Amniotic stem cell (primary cell): Measurements from ENCODE around the gene SLC22A1.
"Not testable (repeated sequence)": the region's sequence is repeated elsewhere in the genome, so short reads cannot be mapped to it uniquely, and the experiment has no call there.

ENCODE experiments used
- DNase-seq: peaks from one replicate; lab custom pipeline; 2025; lab: John Stamatoyannopoulos, UW

The SLC22A1 gene

DNA sequence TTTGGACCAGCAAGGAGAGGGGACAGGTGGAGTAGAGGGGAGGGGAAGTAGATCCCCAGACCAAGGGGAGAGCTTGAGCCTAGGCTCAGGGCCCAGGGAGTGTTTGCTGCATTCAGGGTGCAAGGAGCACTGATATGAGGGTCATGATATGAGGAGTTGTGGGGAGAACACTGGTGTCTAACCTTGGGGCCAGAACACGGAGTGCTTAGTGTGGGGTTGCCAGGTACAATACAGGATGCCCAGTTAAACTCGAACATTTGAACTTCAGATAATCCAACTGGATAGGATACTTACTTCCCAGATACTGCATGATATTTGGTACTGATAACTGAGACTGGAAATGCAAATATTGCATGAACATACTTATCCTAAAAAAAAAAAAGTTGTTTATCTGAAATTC is 2.4 kb downstream of the SLC22A1 start:
- DNase-seq: no peak

DNA sequence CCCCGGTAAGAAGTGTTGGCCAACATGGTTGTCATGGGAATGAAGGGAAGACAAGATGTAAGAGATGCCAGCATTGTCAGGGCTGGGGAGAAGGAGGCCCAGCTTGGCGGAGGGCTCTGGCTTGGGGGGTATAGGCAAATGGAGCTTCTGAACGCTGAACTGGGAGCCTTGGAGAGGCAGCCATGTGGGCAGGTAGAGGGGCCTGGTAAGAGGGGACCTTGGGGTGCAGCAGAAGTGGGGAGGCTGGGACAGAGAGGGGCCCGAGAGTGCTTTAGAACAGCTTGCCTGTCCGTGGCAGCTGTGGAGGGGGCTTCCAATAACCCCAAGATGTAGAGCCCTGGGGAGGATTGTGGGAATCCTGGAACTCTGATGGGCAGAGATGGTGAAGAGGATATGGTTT is 3.0 kb downstream of the SLC22A1 start:
- DNase-seq: no peak

DNA sequence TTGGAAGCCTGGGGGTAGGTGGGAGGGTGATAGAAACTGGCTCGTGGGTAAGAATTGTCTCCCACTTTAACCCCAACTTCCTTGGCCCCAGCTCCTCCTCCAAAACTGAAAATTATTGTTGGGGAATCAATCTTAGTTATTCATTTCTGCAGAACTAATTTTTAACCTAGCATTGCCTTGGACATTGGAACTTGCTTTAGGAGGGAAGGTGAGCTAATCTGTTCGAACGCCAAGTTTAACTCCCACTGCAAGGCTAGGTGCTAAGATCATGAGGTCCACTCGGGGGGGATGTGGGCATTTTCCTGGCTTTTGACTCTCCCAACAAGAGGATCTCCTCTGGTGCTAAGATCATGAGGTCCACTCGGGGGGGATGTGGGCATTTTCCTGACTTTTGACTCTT is 3.5 kb downstream of the SLC22A1 start:
- not testable (repeated sequence) for DNase-seq

DNA sequence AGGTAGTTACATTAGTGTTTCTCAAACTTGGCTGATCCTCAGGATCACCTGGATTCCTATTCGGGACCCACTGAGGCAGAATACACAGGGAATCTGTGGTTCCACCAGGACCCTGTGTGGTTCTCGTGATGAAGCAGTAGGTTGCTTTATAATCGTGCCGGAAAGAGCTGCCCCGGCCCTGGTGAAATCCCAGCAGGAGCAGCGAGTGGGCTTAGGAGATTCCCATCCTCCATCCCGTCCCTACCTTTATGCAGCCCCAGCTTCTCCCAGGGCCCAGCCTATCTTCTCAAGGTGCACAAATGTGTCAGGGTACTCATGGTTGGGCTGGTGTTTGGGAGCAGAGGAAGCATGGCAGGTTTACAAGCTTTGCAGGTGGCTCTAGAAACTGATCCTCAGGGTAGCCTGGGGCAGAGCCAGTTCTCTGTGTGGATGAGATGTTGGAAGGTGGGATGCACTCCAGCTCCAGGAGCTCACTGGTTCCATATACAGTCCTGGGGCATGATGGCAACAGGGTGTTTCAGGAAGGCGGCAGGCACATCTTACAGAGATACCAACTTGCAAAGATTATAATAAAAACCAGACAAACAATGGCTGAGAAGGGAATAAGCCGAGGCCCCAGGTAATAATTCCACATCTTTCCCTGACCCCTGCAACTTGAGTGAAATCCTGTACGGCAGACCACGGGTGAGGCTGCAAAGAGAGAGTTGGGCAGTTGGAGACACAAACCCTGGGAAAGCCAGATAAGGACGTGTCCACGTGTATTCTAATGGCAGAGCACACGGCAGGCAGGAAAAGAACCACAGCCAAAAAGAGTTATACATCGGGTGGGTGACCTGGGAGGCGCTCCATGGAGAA is 5.9 kb downstream of the SLC22A1 start:
- no peak for DNase-seq

DNA sequence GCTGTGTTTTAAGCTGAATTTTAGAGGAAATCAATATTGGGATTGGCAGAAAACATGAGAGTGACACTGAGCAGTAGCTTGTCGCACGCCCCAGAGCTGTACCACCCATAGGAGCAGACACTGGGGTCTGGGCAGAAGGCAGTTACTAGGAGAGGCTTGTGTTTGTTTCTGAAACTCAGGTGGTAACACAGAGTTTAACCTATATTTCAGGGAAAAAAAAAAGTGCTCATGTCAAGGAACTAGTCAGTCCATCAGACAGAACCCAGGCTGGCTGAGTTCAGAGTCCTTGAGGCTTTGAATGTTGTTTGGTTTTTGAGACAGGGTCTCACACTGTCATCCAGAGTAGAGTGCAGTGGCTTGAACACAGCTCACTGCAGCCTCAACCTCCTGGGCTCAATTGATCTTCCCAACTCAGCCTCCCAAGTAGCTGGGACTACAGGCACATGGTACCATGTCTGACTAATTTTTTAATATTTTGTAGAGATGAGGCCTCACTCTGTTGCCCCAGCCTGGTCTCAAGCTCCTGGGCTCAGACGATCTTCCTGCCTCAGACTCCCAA is 6.6 kb downstream of the SLC22A1 start:
- no peak for DNase-seq

DNA sequence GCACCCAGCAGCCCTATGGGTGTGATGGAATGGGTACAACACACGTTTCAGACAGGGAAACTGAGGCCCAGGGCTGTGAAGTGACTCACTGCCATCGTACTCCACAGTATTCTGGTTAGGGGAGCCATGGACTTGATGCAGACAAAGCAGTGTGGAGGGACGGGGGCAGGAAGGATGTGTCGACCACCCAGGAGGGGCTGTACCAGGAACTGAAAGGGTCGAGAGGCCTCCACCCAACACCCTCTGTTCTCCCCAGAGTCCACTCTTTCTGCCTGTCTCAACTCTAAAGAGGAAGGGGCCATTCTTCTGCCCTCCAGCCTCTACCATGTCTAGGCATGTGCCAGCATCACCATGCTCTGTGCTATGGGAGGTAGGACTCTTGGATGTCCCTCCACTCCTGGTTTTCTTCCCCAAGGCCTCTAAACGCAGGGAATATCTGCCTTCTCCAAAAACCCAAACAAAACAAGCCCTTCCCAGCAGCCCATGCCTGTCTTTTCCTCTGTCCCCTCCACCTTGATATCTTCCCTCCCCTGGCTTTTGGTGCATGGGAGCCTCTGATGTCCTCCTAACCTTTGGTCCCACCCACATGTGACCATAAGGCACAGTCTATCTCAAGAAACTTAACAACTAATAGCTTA is 7.4 kb downstream of the SLC22A1 start:
- DNase-seq: no peak

DNA sequence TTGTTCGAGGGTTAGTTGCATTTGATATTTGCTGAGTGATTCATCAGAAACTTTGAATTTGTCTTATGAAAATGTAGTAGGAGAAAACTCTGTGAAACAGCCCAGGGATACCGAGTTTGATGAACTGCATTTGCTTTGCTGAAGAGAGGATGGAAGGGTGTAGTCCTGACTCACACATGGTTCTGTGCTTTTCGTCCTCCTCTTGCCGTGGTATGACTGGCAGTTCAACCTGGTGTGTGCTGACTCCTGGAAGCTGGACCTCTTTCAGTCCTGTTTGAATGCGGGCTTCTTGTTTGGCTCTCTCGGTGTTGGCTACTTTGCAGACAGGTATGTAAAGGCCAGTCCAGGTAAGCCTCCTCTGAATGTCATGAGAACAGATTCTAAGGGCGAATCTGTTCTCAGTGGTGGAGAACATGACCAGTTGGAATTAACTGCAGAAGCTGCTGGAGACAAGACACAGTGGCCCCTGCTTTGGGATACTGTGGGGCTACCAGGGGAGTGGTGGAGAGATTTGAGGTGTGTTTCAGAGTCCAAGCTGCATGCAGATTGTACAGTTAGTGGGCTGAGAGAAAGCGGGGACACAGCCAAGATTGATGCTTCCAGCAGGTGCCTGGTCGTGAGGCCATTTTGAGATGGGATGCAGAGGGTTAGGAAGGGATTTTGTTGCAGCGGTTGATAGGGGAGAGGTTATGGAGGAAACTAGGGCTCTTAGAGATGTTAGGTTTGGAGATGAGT is 8.4 kb downstream of the SLC22A1 start:
- DNase-seq: no peak

DNA sequence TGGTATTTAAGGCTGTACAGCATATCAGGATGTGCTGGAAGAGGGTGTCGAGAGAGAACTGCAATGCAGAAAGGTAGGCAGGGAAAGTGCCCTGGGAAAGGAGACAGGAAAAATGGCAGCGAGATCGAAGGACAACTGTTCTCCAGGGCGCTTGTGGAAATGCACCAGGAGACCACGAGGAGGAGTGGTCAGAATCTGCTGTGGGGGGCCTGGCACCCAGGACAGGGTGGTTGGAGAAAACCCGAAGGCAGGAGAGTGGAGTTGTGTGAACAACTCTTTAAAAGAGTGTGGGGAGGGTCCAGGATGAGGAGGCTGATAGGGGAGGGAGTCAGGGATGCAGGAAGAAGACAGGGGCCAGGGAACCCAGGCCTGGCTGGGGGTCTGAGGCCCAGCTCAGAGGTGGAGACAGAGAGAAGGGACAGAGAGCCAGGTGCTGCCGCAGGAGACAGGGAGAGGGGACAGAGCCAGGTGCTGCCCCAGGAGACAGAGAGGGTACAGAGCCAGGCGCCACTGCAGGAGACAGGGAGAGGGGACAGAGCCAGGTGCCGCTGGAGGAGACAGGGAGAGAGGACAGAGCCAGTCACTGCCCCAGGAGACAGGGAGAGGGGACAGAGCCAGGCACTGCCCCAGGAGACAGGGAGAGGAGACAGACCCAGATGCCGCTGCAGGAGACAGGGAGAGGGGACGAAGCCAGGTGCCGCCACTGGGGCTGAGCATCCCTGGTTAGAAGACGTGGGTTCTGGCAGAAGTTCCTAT is 9.3 kb downstream of the SLC22A1 start:
- no peak for DNase-seq

DNA sequence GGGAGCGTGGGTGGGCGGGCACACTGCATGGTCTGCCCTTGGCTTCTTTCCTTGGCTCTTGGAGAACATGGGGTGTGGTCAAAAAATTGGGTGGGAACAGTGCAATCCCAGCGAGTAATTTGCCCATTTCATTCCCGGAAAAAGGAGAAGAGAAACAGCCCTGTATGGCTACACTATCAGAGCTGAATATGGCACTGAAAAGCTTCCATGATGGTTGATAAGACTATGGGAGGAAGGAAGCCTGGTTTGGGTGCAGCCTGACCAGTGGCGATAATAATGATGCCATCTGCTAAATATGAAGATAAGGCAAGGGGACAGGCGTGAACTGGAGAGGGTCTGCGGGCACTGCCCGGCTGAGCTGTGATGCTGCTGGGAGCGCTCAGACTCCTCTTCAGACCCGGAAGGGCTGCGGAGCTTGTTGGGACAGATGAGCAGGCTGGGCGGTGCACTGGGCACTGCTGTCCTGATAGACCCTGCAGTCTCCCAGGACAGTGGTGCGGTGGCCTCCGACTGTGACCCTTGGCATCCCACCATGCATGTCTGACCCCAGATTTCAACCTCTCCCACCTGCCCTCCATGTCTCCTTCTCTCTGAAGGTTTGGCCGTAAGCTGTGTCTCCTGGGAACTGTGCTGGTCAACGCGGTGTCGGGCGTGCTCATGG is 10.2 kb downstream of the SLC22A1 start:
- DNase-seq: no peak

DNA sequence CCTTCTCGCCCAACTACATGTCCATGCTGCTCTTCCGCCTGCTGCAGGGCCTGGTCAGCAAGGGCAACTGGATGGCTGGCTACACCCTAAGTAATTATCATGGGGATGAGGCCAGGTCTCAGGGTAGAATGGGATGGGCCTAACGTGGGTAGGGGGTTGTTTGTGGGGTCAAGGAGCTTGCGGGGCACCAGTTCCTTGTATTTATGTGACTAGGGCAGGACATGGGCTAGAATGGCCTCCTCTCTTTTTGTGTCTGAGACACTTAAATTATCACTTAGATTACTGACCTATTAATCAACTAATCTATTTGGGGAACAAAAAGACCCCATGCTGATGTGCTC is 10.7 kb downstream of the SLC22A1 start:
- DNase-seq: no peak

DNA sequence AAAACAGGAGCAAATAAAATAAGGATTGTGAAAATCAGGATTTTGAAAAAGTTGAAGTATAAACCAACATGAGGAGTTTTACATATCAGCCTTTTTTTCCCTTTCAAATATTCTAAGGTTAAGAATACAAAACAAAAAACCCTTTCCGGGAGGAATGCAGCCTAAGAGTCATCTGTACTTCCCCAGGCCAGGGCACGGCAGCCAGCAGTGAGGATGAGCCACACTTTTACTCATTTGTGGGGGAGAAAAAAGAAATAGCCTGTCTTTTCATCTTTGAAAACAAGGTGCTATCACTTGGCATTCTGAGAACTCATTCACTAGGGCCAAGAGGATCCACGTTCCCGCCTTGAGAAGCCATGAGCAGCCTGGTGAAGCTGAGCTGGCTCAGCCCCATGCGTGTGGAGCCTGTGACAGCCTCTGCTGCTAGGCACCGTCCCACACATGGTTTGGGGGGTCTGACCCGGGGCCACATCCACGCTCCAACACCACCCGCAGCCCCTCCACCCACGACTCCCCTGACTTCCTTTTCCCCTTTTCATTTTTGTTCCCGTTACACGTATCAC is 11.2 kb downstream of the SLC22A1 start:
- DNase-seq: peak; percentile 4

DNA sequence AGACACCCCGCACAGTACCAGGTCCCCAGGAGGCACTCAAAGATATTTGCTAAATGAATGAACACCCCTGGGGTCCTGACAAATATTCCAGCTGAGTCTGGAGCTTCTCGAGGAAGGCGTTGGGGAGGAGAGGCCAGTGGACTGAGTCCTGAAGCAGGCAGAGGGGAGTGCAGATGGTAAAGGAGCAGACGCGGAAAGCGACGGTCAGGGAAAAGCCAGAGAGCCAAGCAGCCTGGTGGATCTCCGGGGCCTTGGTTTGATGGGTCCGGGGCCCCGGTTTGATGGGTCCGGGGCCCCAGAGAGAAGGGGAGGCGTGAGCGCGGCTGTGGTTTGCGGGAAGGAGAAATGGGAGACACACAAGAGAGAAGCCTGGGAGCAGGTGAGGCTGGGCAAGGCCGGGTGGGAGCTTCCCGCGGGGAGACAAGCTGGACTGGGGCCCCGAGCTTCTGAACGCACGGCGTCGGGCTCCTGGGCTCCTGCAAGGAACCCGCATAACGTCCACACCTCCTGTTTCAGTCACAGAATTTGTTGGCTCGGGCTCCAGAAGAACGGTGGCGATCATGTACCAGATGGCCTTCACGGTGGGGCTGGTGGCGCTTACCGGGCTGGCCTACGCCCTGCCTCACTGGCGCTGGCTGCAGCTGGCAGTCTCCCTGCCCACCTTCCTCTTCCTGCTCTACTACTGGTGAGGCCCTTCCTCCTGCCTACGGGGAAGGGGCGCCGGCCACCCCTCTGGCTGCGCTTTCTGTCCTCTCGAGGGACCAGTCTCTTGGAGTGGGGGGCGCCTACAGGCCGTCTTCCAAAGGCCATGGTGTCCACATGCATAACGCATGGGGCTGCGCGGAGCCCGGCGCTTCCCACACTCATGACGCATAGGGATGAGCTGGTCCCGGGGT is 12.1 kb downstream of the SLC22A1 start:
- DNase-seq: no peak

DNA sequence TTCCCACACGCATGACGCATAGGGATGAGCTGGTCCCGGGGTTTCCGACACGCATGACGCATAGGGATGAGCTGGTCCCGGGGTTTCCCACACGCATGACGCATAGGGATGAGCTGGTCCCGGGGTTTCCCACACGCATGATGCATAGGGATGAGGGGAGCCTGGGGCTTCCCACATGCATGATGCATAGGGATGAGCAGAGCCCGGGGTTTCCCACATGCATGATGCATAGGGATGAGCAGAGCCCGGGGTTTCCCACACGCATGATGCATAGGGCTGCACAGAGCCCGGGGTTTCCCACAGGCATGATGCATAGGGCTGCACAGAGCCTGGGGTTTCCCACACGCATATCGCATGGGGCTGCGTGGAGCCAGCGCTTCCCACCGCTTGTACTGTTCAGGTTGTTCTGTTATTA is 12.7 kb downstream of the SLC22A1 start:
- DNase-seq: not testable (repeated sequence)

DNA sequence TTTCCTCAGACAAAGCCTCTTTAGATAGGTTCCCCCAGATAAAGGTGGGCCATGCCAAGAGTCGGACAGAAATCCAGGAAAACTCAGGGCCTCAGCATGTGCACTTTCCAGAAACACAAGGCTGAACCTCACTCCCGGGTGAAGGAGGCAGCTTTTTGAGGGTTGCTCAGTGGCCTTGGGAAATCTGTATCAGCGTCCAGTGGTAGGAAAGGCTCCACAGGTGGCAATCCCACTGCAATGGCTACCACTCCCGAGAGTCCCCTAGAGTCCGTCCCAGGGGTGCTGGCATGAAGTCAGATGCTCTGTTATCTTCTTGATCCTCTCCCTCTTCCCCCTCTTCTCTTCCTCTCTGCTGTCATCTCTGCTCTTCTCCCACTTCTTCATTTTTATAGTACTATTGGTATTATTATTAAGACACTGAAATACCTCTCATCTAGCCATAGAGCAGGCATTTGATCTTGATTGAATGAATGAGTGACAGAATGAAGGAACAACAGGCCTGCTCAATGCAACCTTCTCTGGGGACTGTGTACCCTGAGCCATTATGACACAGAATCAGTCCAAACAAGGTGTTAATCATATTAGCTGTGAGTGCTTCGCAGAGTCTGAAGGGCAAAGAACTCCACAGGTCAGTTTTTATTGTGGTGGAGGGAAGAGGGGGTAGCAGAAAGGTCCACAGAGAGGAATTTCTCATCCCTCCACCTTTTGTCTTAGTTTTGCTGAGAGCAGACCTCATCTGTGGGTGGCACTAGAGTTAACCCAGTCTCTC is 13.3 kb downstream of the SLC22A1 start:
- no peak for DNase-seq

DNA sequence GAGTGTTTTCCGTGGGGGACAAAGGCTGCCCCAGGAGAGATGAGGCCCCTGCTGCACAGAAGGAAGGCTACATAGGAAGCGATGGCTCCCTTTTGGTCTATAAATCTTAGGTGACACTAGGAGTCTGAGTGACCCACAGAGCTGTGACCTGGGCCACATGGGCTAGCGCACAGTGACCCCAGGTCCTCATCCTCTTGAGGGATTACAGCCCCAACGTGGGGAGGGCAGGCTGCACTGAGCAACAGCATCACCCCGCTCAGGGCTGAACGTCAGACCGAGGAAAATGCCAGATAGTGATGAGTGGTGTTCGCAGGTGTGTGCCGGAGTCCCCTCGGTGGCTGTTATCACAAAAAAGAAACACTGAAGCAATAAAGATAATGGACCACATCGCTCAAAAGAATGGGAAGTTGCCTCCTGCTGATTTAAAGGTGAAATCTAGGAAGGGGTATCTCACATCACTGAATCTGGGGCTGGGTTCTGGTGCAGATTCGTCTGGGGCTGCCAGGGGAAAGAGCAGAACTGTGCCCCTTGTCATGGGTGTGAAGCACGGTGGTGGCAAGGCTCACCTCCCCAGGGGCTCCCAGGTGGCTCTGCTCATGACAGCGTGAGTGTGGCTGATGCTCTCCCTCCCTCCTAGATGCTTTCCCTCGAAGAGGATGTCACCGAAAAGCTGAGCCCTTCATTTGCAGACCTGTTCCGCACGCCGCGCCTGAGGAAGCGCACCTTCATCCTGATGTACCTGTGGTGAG is 14.5 kb downstream of the SLC22A1 start:
- no peak for DNase-seq

DNA sequence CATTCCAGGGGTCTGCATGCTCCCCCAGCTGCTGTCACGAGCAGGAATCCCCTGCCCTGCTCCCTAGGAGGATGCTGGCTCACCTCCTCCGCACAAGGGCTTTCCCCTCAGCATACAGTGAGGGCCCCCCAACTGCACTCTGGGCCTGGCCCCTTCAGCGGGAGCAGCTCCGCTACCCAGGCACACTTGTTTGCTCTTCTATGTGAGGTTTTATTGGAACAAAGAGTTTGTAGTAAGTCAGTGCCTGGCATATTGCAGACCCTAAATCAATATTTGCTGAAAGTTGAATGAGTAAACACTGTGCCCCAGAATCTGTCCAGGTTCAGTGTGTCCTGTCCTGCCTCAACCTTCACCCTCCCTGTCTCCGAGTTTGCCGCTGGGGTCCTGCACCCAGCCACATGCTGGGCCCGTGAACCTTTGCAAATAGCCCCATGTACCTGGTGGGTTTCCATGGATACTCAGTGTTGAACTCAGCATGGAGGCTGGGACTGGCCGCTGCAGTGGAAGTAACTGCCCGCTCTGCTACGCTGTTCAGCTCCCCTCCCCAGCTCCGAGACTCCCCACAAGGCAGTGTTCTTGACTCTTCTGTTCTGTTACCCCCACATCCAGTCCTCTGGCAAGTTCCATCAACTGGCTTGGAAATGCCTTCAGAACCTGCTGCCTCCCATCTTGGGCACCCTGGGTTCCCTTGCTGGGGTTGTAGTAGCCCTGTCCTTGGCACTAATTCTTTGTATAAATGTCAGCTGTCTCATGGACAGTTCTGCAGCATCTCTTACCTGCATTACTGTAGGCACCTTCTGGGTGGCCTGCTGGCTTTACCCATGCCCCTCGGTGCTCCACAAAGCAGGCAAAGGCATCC is 15.7 kb downstream of the SLC22A1 start:
- DNase-seq: no peak

DNA sequence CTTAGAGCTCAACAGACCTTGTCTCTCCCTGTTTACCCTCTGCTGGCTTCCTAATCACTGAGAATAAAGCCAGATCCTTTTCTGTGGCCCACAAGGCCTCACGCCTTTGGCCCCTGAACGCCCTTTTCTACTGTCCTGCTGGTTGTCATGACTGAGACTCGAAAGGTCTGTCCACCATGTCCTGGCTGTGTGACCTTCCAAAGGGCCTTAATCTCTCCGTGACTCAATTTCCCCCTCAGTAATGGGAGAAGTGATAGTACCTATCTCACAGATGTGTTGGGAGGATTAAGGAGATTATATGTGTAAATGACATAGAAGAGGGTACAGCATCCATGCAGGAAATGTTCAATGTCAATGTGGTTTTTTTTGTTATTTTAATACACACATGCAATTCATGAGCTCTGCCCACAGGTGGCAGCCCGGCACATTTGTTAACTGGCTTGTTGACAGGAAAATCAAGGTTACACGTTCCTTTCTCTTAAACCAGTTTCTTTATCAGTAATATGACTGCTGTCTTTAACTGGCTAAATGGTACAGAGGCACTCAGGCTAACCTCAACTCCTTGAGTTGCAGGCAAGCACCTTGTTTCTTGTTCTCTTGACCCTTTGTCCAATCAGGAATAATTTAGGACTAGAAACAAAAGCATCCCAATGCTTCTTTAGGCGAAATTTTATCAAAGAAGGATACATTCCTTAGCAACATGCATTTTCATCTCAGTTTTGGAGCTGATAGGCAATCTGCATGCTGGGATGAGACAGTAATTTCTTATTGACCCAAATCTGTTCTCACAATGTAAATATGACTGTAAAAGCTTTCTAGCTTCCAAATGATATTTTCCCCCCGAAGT is 16.6 kb downstream of the SLC22A1 start:
- DNase-seq: peak; percentile 69
